HepG2 (cell line): ENCODE results near the gene TRIM4. TPM values are rescaled to one million over a fixed set of nuclear protein-coding genes. Genes with fewer than 3 reads are reported as not detected.

Experiments used
- ERF ChIP-seq: IDR thresholded peaks from 2 replicates; pipeline ENCODE4 v1.6.1; 2018; ENCODE audit warnings: missing biosample characterization, missing genetic modification reagents
- FOXM1 ChIP-seq: sonication (generic); formaldehyde crosslinking; IDR thresholded peaks from 2 replicates; pipeline ENCODE4 v1.5.0; 2020; ENCODE audit warnings: missing genetic modification reagents
- KLF9 ChIP-seq: IDR thresholded peaks from 2 replicates; pipeline ENCODE4 v1.6.1; 2016; ENCODE audit warnings: low read depth
- MAFF ChIP-seq: IDR thresholded peaks from 2 replicates; pipeline ENCODE4 v1.6.1; 2011; ENCODE audit warnings: low read depth, low read length, improper control_type of control experiment
- SETDB1 ChIP-seq: sonication (generic); formaldehyde crosslinking; IDR thresholded peaks from 2 replicates; pipeline ENCODE4 v1.5.1; 2020; ENCODE audit warnings: missing genetic modification reagents, mild to moderate bottlenecking, borderline replicate concordance
- SOX5 ChIP-seq: IDR thresholded peaks from 2 replicates; pipeline ENCODE4 v1.6.1; 2016; ENCODE audit warnings: borderline replicate concordance
- TBX2 ChIP-seq: sonication (generic); formaldehyde crosslinking; IDR thresholded peaks from 2 replicates; pipeline ENCODE4 v1.5.0; 2020; ENCODE audit warnings: missing genetic modification reagents, mild to moderate bottlenecking, borderline replicate concordance
- ZNF451 ChIP-seq: sonication (generic); formaldehyde crosslinking; IDR thresholded peaks from 2 replicates; pipeline ENCODE4 v1.5.0; 2020; ENCODE audit warnings: mild to moderate bottlenecking, missing genetic modification reagents
- ZNF672 ChIP-seq: sonication (generic); formaldehyde crosslinking; IDR thresholded peaks from 2 replicates; pipeline ENCODE4 v1.8.1; 2022; ENCODE audit warnings: missing genetic modification reagents
- ZNF841 ChIP-seq: sonication (generic); formaldehyde crosslinking; IDR thresholded peaks from 2 replicates; pipeline ENCODE4 v1.8.1; 2023; ENCODE audit warnings: missing genetic modification reagents, borderline replicate concordance
- polyA plus RNA-seq, 8 experiments: library from polyadenylated mRNA; depleted of rRNA in 3 of 8; stranded (reverse) in 7 of 8; unstranded in 1 of 8; fragments of >200 nt; fragmentation: Illumina TruSeq in 4 of 8; extraction: Trizol in 4 of 8; gene quantifications; 2 replicates each; pipeline versions ENCODE4 v1.2.1 to v1.2.3, GENCODE V29; 2011 to 2016; ENCODE audit warnings: low read depth in 4 of 8, missing spikeins in 1 of 8, mixed read lengths in 1 of 8; ENCODE audit not compliant: insufficient read depth in 1 of 8
- total RNA-seq, 5 experiments: library from RNA; depleted of rRNA; stranded (reverse); fragments of >200 nt; fragmentation: Illumina TruSeq; extraction: Trizol; gene quantifications; 2 replicates each; pipeline ENCODE4 v1.2.3, GENCODE V29; 2016; ENCODE audit warnings: low read depth in 1 of 5
- TF ChIP-seq, protein P1 (sequence below): sonication (generic); formaldehyde crosslinking; conservative IDR thresholded peaks from 2 replicates; pipeline ENCODE4 v1.4.0; 2020; ENCODE audit warnings: missing genetic modification reagents
- TF ChIP-seq, protein P2 (sequence below): sonication (generic); formaldehyde crosslinking; IDR thresholded peaks from 2 replicates; pipeline ENCODE4 v1.4.0; 2020; ENCODE audit warnings: mild to moderate bottlenecking, missing genetic modification reagents
- TF ChIP-seq, protein P3 (sequence below): sonication (generic); formaldehyde crosslinking; IDR thresholded peaks from 2 replicates; pipeline ENCODE4 v1.5.0; 2020; ENCODE audit warnings: mild to moderate bottlenecking, missing genetic modification reagents, borderline replicate concordance

The TRIM4 gene
- total and polyA plus RNA-seq, 2 of the 13 experiments (the other 11 are each of a cell fraction or from before 2014, with no cell fraction given) = 17.6 to 21.7 TPM

DNA sequence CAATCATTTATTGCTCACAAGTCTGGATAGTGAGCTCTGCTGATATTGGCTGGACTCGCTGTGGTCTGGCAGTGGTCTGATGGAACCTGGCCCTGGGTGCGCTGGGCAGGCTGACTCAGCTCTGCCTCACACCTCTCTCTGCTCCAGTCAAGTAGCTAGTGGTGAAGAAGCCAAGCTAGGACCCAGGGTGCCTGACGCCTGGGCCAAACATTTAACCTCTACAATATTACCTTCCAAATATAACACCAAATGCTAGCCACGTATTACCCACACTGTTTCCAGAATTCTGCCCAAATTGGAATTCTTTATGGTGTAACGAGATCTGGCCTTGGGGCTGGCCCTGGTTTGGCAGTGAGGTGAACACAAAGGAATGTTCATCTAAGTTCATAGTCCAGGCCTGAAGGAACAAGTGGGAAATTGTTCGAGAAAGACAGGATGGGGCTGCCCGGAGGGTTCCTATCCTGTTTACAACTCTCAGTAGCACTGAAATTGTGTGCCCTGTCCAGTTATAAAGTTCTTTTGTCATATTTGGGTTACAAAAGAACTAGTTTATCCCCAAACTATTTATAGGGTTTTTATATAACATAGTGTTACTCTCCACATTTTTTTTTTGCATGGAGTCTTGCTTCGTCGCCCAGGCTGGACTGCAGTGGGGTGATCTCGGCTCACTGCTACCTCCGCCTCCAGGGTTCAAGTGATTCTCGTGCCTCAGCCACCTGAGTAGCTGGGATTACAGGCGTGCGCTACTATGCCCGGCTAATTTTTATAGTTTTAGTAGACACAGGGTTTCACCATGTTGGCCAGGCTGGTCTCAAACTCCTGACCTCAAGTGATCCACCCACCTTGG lies 58.8 kb downstream of the TRIM4 start (continued):
- TF ChIP-seq, protein P1, sequence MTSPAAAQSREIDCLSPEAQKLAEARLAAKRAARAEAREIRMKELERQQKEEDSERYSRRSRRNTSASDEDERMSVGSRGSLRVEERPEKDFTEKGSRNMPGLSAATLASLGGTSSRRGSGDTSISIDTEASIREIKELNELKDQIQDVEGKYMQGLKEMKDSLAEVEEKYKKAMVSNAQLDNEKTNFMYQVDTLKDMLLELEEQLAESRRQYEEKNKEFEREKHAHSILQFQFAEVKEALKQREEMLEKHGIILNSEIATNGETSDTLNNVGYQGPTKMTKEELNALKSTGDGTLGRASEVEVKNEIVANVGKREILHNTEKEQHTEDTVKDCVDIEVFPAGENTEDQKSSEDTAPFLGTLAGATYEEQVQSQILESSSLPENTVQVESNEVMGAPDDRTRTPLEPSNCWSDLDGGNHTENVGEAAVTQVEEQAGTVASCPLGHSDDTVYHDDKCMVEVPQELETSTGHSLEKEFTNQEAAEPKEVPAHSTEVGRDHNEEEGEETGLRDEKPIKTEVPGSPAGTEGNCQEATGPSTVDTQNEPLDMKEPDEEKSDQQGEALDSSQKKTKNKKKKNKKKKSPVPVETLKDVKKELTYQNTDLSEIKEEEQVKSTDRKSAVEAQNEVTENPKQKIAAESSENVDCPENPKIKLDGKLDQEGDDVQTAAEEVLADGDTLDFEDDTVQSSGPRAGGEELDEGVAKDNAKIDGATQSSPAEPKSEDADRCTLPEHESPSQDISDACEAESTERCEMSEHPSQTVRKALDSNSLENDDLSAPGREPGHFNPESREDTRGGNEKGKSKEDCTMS (CRISPR knock-in tag) = no peak
- TF ChIP-seq MAFF = no peak; the same call in 1 of the 2 replicates
- TF ChIP-seq KLF9 (CRISPR knock-in tag) = no peak
- no peak for TF ChIP-seq SETDB1 (CRISPR knock-in tag)
- no peak for TF ChIP-seq FOXM1 (CRISPR knock-in tag)
- TF ChIP-seq ZNF672 (CRISPR knock-in tag) = no peak
- TF ChIP-seq, protein P2, sequence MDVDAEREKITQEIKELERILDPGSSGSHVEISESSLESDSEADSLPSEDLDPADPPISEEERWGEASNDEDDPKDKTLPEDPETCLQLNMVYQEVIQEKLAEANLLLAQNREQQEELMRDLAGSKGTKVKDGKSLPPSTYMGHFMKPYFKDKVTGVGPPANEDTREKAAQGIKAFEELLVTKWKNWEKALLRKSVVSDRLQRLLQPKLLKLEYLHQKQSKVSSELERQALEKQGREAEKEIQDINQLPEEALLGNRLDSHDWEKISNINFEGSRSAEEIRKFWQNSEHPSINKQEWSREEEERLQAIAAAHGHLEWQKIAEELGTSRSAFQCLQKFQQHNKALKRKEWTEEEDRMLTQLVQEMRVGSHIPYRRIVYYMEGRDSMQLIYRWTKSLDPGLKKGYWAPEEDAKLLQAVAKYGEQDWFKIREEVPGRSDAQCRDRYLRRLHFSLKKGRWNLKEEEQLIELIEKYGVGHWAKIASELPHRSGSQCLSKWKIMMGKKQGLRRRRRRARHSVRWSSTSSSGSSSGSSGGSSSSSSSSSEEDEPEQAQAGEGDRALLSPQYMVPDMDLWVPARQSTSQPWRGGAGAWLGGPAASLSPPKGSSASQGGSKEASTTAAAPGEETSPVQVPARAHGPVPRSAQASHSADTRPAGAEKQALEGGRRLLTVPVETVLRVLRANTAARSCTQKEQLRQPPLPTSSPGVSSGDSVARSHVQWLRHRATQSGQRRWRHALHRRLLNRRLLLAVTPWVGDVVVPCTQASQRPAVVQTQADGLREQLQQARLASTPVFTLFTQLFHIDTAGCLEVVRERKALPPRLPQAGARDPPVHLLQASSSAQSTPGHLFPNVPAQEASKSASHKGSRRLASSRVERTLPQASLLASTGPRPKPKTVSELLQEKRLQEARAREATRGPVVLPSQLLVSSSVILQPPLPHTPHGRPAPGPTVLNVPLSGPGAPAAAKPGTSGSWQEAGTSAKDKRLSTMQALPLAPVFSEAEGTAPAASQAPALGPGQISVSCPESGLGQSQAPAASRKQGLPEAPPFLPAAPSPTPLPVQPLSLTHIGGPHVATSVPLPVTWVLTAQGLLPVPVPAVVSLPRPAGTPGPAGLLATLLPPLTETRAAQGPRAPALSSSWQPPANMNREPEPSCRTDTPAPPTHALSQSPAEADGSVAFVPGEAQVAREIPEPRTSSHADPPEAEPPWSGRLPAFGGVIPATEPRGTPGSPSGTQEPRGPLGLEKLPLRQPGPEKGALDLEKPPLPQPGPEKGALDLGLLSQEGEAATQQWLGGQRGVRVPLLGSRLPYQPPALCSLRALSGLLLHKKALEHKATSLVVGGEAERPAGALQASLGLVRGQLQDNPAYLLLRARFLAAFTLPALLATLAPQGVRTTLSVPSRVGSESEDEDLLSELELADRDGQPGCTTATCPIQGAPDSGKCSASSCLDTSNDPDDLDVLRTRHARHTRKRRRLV (CRISPR knock-in tag) = no peak
- TF ChIP-seq, protein P3, sequence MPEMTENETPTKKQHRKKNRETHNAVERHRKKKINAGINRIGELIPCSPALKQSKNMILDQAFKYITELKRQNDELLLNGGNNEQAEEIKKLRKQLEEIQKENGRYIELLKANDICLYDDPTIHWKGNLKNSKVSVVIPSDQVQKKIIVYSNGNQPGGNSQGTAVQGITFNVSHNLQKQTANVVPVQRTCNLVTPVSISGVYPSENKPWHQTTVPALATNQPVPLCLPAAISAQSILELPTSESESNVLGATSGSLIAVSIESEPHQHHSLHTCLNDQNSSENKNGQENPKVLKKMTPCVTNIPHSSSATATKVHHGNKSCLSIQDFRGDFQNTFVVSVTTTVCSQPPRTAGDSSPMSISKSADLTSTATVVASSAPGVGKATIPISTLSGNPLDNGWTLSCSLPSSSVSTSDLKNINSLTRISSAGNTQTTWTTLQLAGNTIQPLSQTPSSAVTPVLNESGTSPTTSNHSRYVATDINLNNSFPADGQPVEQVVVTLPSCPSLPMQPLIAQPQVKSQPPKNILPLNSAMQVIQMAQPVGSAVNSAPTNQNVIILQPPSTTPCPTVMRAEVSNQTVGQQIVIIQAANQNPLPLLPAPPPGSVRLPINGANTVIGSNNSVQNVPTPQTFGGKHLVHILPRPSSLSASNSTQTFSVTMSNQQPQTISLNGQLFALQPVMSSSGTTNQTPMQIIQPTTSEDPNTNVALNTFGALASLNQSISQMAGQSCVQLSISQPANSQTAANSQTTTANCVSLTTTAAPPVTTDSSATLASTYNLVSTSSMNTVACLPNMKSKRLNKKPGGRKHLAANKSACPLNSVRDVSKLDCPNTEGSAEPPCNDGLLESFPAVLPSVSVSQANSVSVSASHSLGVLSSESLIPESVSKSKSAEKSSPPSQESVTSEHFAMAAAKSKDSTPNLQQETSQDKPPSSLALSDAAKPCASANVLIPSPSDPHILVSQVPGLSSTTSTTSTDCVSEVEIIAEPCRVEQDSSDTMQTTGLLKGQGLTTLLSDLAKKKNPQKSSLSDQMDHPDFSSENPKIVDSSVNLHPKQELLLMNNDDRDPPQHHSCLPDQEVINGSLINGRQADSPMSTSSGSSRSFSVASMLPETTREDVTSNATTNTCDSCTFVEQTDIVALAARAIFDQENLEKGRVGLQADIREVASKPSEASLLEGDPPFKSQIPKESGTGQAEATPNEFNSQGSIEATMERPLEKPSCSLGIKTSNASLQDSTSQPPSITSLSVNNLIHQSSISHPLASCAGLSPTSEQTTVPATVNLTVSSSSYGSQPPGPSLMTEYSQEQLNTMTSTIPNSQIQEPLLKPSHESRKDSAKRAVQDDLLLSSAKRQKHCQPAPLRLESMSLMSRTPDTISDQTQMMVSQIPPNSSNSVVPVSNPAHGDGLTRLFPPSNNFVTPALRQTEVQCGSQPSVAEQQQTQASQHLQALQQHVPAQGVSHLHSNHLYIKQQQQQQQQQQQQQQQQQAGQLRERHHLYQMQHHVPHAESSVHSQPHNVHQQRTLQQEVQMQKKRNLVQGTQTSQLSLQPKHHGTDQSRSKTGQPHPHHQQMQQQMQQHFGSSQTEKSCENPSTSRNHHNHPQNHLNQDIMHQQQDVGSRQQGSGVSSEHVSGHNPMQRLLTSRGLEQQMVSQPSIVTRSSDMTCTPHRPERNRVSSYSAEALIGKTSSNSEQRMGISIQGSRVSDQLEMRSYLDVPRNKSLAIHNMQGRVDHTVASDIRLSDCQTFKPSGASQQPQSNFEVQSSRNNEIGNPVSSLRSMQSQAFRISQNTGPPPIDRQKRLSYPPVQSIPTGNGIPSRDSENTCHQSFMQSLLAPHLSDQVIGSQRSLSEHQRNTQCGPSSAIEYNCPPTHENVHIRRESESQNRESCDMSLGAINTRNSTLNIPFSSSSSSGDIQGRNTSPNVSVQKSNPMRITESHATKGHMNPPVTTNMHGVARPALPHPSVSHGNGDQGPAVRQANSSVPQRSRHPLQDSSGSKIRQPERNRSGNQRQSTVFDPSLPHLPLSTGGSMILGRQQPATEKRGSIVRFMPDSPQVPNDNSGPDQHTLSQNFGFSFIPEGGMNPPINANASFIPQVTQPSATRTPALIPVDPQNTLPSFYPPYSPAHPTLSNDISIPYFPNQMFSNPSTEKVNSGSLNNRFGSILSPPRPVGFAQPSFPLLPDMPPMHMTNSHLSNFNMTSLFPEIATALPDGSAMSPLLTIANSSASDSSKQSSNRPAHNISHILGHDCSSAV (CRISPR knock-in tag) = no peak
- TF ChIP-seq ERF (CRISPR knock-in tag) = no peak
- peak; percentile 74; the same call in 1 of the 2 replicates for TF ChIP-seq SOX5
- TF ChIP-seq ZNF451 = no peak
- TF ChIP-seq ZNF841 (CRISPR knock-in tag) = no peak
- peak; percentile 48; the same call in 1 of the 2 replicates for TF ChIP-seq TBX2 (CRISPR knock-in tag)
